Type B pancreatic cell (in vitro differentiated cells): ENCODE results near the gene SLC39A10. TPM values are rescaled to one million over a fixed set of nuclear protein-coding genes. Genes with fewer than 3 reads are reported as not detected.
"Not testable (repeated sequence)": the region's sequence is repeated elsewhere in the genome, so short reads cannot be mapped to it uniquely, and the experiment has no call there.

ENCODE experiments used
- DNase-seq: peaks from one replicate; pipeline ENCODE4 v3.0.0; 2021; ENCODE audit warnings: mixed read lengths; ENCODE audit not compliant: unreplicated experiment; ENCODE audit errors: extremely low spot score
- H3K27ac Mint-ChIP-seq: 2 replicates; pipeline ENCODE4 v1.8.0; 2021; ENCODE audit warnings: mild to moderate bottlenecking, mixed read lengths
- H3K27me3 Mint-ChIP-seq: 2 replicates; pipeline ENCODE4 v1.8.0; 2021; ENCODE audit warnings: mixed read lengths
- H3K36me3 Mint-ChIP-seq: 2 replicates; pipeline ENCODE4 v1.8.0; 2021; ENCODE audit warnings: mixed read lengths
- H3K4me1 Mint-ChIP-seq: one replicate; pipeline ENCODE4 v1.8.0; 2021; ENCODE audit warnings: mixed read lengths; ENCODE audit not compliant: unreplicated experiment
- H3K4me3 Mint-ChIP-seq: 2 replicates; pipeline ENCODE4 v1.8.0; 2021; ENCODE audit warnings: mild to moderate bottlenecking, mixed read lengths
- H3K9me3 Mint-ChIP-seq: 2 replicates; pipeline ENCODE4 v1.8.0; 2021; ENCODE audit warnings: mixed read lengths
- total RNA-seq: library from RNA; stranded (reverse); gene quantifications from 2 replicates; pipeline ENCODE4 v1.2.1, GENCODE V29; 2021; ENCODE audit warnings: low replicate concordance
- TF ChIP-seq, protein P1 (sequence below): fragments of 200-600 bp; sonication (generic); conservative IDR thresholded peaks from 2 replicates; pipeline ENCODE4 v1.5.0; 2021; ENCODE audit warnings: antibody characterized with exemption, mild to moderate bottlenecking

Gene SLC39A10
- total RNA-seq, 1 donor from 2014 or later: 63.2 TPM

DNA sequence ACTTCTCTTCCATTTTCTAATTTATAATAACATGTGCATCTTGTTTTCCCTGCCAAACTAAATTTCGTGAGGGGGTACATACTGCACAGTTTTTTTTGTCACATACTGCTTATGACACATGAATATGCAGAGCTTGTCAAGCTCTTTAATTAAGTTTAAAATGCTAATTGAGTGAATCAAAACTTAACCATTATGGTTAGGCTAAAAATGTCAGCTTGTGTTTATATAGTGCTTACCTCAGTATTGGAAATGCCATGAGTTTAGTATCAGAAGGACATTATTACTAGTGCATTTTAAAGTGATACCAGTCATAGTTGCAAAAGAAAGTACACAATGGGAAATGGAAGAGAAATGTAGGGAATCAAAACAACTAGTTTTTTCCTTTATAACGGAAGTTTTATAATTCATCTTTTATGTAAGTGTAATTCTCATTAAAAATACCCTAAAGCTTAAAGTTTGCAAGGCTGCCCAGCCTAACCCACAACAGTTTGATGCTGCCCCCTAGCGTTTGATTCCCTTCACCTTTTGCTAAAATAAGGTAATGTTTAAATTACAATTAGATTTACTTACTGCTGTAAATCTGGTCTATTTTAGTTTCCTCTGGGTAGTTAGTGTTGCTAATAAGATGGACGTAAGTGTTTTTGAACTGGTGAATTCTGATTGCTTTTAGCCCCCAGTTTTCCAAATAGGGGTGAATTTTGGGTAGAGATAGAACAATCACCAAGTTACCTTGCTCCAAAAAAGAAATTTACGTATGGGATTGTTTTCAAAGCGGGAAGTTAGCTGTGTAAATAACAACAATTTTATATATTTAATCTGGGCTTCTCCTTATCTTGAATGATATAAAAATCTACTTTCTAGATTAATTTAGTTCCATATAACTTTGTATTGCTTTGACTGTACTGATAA, 3.2 kb downstream of the SLC39A10 start:
- Mint-ChIP-seq H3K4me3 (peak overlapping the region; percentile 98), H3K27me3 (no peaks in the 10 kb centered on the region), H3K4me1 (peaks cover 22% of the 10 kb centered on the region), H3K9me3 (no peaks in the 10 kb centered on the region), H3K27ac (no peak overlapping the region), H3K36me3 (no peaks in the 10 kb centered on the region)
- DNase-seq: no peak
- TF ChIP-seq, protein P1, sequence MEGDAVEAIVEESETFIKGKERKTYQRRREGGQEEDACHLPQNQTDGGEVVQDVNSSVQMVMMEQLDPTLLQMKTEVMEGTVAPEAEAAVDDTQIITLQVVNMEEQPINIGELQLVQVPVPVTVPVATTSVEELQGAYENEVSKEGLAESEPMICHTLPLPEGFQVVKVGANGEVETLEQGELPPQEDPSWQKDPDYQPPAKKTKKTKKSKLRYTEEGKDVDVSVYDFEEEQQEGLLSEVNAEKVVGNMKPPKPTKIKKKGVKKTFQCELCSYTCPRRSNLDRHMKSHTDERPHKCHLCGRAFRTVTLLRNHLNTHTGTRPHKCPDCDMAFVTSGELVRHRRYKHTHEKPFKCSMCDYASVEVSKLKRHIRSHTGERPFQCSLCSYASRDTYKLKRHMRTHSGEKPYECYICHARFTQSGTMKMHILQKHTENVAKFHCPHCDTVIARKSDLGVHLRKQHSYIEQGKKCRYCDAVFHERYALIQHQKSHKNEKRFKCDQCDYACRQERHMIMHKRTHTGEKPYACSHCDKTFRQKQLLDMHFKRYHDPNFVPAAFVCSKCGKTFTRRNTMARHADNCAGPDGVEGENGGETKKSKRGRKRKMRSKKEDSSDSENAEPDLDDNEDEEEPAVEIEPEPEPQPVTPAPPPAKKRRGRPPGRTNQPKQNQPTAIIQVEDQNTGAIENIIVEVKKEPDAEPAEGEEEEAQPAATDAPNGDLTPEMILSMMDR: peak; percentile 93

DNA sequence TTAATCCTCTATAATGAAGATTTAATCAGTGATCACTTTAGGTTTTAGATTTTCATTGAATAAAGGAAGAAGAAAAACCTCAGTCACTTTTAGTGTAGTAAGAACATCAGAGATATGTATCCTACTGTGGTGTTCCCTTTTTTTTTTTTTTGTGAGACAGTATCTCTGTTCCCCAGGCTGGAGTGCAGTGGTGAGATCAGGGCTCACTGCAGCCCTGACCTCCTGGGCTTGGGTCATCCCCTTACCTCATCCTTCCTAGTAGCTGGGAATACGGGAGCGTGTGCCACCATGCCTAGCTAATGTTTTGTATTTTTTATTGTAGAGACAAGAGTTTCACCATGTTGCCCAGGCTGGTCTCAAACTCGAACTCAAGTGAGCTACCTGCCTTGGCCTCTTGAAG, 5.1 kb downstream of the SLC39A10 start:
- Mint-ChIP-seq H3K4me1 (peaks cover 22% of the 10 kb centered on the region), H3K27me3 (no peaks in the 10 kb centered on the region), H3K27ac (no peak overlapping the region), H3K36me3 (no peaks in the 10 kb centered on the region), H3K9me3 (no peaks in the 10 kb centered on the region), H3K4me3 (no peak overlapping the region)
- no peak for DNase-seq
- TF ChIP-seq, protein P1: no peak

DNA sequence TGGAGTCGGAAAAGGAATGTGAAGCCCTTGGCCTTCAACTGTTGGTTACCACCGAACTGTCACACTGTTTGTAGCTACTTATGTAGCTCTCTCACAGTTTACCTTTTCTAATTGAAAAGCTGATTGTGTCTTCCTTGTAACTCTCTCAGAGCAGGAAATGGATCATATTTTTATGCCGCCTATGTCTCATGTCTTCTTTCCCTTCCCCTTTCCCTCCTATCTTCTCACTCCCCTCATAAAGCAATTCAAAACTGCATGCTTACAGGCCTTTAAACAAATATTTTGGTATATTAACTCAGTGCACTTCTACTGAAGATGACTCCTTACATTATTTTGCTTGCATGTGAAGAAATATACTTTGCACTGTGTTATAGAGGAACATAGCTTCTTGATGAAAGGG, 6.0 kb downstream of the SLC39A10 start:
- no peaks in the 10 kb centered on the region for H3K27me3 Mint-ChIP-seq
- no peak overlapping the region for H3K4me3 Mint-ChIP-seq
- TF ChIP-seq, protein P1: no peak
- DNase-seq: no peak
- peaks cover 22% of the 10 kb centered on the region for H3K4me1 Mint-ChIP-seq
- no peaks in the 10 kb centered on the region for H3K9me3 Mint-ChIP-seq
- H3K36me3 Mint-ChIP-seq: no peaks in the 10 kb centered on the region
- H3K27ac Mint-ChIP-seq: no peak overlapping the region

DNA sequence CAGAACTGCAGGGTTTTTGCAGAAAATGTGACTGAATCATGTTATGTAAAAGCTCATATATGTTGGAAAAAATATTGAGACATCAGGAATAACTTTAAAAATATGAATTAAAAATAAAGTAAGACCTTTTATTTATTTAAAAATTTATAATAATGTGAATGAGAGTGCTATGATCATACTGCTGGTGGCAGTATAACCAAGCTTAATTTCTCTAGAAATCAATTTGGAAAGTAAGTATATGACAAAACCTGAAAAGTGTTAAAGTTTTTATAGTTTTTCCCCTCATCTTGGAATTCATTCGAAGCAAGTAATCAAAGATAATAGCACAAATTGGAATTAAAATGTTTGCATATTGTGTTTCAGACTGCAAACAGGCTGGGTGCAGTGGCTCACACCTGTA, 7.5 kb downstream of the SLC39A10 start:
- Mint-ChIP-seq H3K9me3 (no peaks in the 10 kb centered on the region), H3K27ac (no peak overlapping the region), H3K27me3 (no peaks in the 10 kb centered on the region), H3K4me3 (no peak overlapping the region), H3K4me1 (peaks cover 15% of the 10 kb centered on the region), H3K36me3 (no peaks in the 10 kb centered on the region)
- TF ChIP-seq, protein P1: peak; percentile 42
- no peak for DNase-seq

DNA sequence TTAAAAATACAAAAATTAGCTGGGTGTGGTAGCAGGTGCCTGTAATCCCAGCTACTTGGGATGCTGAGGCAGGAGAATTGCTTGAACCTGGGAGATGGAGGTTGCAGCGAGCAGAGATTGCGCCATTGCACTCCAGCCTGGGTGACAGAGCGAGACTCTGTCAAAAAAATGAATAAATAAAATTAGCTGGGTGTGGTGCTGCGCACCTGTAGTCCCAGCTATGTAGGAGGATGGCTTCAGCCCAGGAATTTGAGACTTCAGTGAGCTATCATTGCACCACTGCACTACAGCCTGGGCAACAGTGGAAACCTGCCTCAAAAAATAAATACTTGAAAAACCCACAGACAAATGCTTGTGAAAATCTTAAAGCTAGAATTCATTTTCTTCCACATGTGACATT, 8.1 kb downstream of the SLC39A10 start:
- not testable (repeated sequence) for H3K4me3 Mint-ChIP-seq, DNase-seq, H3K27ac Mint-ChIP-seq, H3K27me3 Mint-ChIP-seq, H3K9me3 Mint-ChIP-seq, H3K4me1 Mint-ChIP-seq, H3K36me3 Mint-ChIP-seq

DNA sequence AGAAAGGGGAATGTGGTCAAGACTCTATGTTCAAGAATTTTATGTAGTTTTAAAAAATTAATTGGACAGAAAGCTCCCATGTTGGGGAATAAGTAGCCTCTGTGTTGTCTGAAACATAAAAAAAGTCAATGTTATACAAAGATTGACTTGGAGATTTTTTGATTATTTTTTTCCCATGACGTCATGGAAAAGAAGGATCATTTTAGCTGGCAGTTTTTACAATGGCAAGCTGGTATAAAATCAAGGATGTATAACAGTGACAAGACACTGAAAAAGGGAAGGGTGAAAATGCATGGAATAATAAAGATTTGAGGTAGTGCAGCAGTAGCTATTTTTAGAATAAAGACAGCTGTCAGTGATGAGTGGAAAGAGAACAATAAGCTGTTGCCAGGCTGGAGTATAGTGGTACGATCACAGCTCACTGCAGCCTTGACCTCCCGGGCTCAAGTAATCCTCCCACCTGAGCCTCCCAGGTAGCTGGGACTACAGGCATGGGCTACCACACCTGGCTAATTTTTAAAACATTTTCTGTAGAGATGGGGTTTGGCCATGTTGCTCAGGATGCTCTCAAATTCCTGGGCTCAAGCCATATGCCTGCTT, 9.2 kb downstream of the SLC39A10 start:
- H3K4me1 Mint-ChIP-seq: peaks cover 5% of the 10 kb centered on the region
- no peaks in the 10 kb centered on the region for H3K36me3 Mint-ChIP-seq
- H3K9me3 Mint-ChIP-seq: no peaks in the 10 kb centered on the region
- no peak overlapping the region for H3K4me3 Mint-ChIP-seq
- H3K27me3 Mint-ChIP-seq: no peaks in the 10 kb centered on the region
- TF ChIP-seq, protein P1: no peak
- no peak overlapping the region for H3K27ac Mint-ChIP-seq
- DNase-seq: no peak
